ENCODE data around the gene BBIP1. TPM values are rescaled to one million over a fixed set of nuclear protein-coding genes. Genes with fewer than 3 reads are reported as not detected.
A peak's percentile ranks its signal among the peaks of the same experiment; 100 is the strongest.

Gene BBIP1
- total and polyA plus RNA-seq, 9 of the 15 experiments (the other 6 are each of a cell fraction or from before 2014, with no cell fraction given), result 5.2 to 31.0 (median 19.4) TPM

DNA sequence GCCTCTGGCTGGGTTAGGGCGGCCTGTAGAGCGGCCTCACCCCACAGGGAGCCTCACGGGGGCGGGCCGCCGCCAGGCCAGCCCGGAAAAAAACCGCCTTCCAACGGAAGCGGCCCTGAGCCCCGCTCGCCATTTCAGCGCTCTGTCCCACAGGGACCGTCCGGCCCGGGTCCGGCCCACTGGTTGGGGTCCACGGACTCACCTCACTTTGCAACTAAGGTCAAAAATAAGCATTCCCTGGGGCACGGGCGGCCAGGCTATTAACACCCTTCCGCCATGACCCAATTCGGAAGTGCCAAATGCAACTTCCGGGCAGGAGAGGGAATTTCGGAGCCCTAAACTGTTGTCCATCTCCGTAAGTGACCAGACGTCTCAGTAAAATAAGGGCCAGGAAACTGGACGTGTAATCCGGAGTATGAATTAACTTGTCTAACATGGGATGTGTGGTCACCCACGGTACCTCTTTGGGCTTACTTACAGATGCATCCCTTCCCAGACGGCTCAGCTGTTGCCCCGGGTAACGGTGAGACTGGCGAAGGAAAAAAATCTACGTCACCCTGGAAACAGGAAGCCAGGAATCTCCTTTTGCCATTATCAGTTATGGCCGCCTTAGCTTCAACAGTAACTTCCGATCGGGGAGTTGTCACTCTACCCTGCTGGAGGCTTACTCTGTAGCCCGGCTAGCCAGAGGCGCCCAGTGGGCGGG is at the start of gene BBIP1 (continued):
- no peak for TF ChIP-seq SAFB2 (IDR thresholded peaks at IDR 0.05; ENCODE audit: borderline replicate concordance, low read depth, low read length, severe bottlenecking)
- no peak for TF ChIP-seq SAFB (IDR thresholded peaks at IDR 0.05; ENCODE audit: borderline replicate concordance, low read depth, low read length)
- no peak for TF ChIP-seq ZNF197 (CRISPR knock-in tag; IDR thresholded peaks at IDR 0.05; ENCODE audit: low read depth)
- TF ChIP-seq GABPB1 (CRISPR knock-in tag; IDR thresholded peaks at IDR 0.05), result peak; percentile 96
- TF ChIP-seq SIN3B (IDR thresholded peaks at IDR 0.05; ENCODE audit: low read depth), result 0 out of 2 replicates have a peak, but pooled peaks have one; percentile 39
- TF ChIP-seq TAF7 (tag; IDR thresholded peaks at IDR 0.05), result peak; percentile 75
- TF ChIP-seq, protein P1, sequence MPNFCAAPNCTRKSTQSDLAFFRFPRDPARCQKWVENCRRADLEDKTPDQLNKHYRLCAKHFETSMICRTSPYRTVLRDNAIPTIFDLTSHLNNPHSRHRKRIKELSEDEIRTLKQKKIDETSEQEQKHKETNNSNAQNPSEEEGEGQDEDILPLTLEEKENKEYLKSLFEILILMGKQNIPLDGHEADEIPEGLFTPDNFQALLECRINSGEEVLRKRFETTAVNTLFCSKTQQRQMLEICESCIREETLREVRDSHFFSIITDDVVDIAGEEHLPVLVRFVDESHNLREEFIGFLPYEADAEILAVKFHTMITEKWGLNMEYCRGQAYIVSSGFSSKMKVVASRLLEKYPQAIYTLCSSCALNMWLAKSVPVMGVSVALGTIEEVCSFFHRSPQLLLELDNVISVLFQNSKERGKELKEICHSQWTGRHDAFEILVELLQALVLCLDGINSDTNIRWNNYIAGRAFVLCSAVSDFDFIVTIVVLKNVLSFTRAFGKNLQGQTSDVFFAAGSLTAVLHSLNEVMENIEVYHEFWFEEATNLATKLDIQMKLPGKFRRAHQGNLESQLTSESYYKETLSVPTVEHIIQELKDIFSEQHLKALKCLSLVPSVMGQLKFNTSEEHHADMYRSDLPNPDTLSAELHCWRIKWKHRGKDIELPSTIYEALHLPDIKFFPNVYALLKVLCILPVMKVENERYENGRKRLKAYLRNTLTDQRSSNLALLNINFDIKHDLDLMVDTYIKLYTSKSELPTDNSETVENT (CRISPR knock-in tag; IDR thresholded peaks at IDR 0.05), result 0 out of 2 replicates have a peak, but pooled peaks have one; percentile 12
- TF ChIP-seq YY1 (IDR thresholded peaks at IDR 0.05; ENCODE audit: borderline replicate concordance in 1 of 3, control insufficient read depth in 1 of 3, extremely low read depth in 1 of 3, insufficient read depth in 3 of 3, insufficient read length in 1 of 3, insufficient replicate concordance in 2 of 3, low read depth in 1 of 3, low read length in 2 of 3), result peak; percentile 86 to 97 (median 97)
- TF ChIP-seq NFIC (IDR thresholded peaks at IDR 0.05), result peak; percentile 33; the same call in 1 of the 2 replicates
- peak; percentile 57 for TF ChIP-seq CTBP1 (IDR thresholded peaks at IDR 0.05; ENCODE audit: borderline replicate concordance)
- TF ChIP-seq TEAD4 (IDR thresholded peaks at IDR 0.05; ENCODE audit: low read length), result peak; percentile 4; the same call in 1 of the 2 replicates
- TF ChIP-seq TEAD4 (CRISPR knock-in tag; IDR thresholded peaks at IDR 0.05; ENCODE audit: borderline replicate concordance), result no peak
- TF ChIP-seq TAF1 (IDR thresholded peaks at IDR 0.05; ENCODE audit: control insufficient read depth, extremely low read depth, insufficient read depth, low read length, severe bottlenecking), result peak; percentile 73
- peak; percentile 88 for TF ChIP-seq ATF7 (IDR thresholded peaks at IDR 0.05)
- TF ChIP-seq POLR2G (IDR thresholded peaks at IDR 0.05; ENCODE audit: low read depth, low read length), result peak; percentile 95
- 0 out of 4 replicates have a peak, but pooled peaks of 1 of the 2 experiments have one; percentile 17 for TF ChIP-seq TBL1XR1 (IDR thresholded peaks at IDR 0.05; ENCODE audit: low read length in 2 of 2)
- peak; percentile 30; the same call in 1 of the 2 replicates for TF ChIP-seq BRD4 (IDR thresholded peaks at IDR 0.05)
- peak; percentile 67 for TF ChIP-seq PHF20 (IDR thresholded peaks at IDR 0.05; ENCODE audit: partially characterized antibody)
- TF ChIP-seq ZFX (CRISPR knock-in tag; IDR thresholded peaks at IDR 0.05), result peak; percentile 96
- peak; percentile 26; the same call in 1 of the 2 replicates for TF ChIP-seq CXXC5 (CRISPR knock-in tag; IDR thresholded peaks at IDR 0.05)
- TF ChIP-seq, protein P2, sequence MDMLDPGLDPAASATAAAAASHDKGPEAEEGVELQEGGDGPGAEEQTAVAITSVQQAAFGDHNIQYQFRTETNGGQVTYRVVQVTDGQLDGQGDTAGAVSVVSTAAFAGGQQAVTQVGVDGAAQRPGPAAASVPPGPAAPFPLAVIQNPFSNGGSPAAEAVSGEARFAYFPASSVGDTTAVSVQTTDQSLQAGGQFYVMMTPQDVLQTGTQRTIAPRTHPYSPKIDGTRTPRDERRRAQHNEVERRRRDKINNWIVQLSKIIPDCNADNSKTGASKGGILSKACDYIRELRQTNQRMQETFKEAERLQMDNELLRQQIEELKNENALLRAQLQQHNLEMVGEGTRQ (CRISPR knock-in tag; IDR thresholded peaks at IDR 0.05), result no peak

Measured in K562 (cell line).